ENCODE data around the gene MARK1.

- TF ChIP-seq CTCF (IDR thresholded peaks at IDR 0.05) (no peak), EZH2 (IDR thresholded peaks at IDR 0.05; ENCODE audit: borderline replicate concordance, insufficient read depth, low read depth, low read length, poor library complexity, severe bottlenecking) (no peak)
Observed at GRCh38 chr1:220682901-220683576, 155.1 kb downstream of the MARK1 start.

Data from B cell (primary cell).